Epithelial cell of prostate (primary cell): ENCODE results near the gene AIPL1.

Source experiments
- DNase-seq: peaks from one replicate; pipeline ENCODE4 v3.0.0-alpha.2; 2011; ENCODE audit warnings: low read depth, low spot score
- H3K27ac ChIP-seq: fragments of 450-650 bp; 2 replicates; pipeline ENCODE4 v1.5.1; 2017; ENCODE audit warnings: mild to moderate bottlenecking

AIPL1 gene

GRCh38 chr17:6452471-6453266 is 17.7 kb upstream of the AIPL1 start:
- H3K27ac ChIP-seq = no peak overlapping the region
- DNase-seq = no peak

- DNase-seq = no peak
- no peak overlapping the region for H3K27ac ChIP-seq
Measured at GRCh38 chr17:6450926-6451832, 16.3 kb upstream of the AIPL1 start.

- DNase-seq = no peak
- H3K27ac ChIP-seq = no peak overlapping the region
Measured at GRCh38 chr17:6449307-6449706, 14.4 kb upstream of the AIPL1 start.

- DNase-seq = no peak
- no peak overlapping the region for H3K27ac ChIP-seq
Measured at GRCh38 chr17:6448473-6448872, 13.6 kb upstream of the AIPL1 start.

- DNase-seq = no peak
- no peak overlapping the region for H3K27ac ChIP-seq
Measured at GRCh38 chr17:6446516-6447100, 11.7 kb upstream of the AIPL1 start.

GRCh38 chr17:6444571-6445335 is 9.8 kb upstream of the AIPL1 start:
- no peak overlapping the region for H3K27ac ChIP-seq

GRCh38 chr17:6443692-6444570 is 9.0 kb upstream of the AIPL1 start, which contains the start of gene PIMREG:
TSS of gene PIMREG (plus strand) at chr17:6444455. CDS start at chr17:6445111, 656 bp downstream.
- peak within 1 kb of the TSS; percentile 53 for H3K27ac ChIP-seq
- DNase-seq = peak; percentile 54

More at GRCh38 chr17:6444571-6445335, 9.8 kb upstream of the AIPL1 start:
- DNase-seq = no peak

GRCh38 chr17:6442775-6443174 is 7.9 kb upstream of the AIPL1 start:
- no peak for DNase-seq
- H3K27ac ChIP-seq = no peak overlapping the region

- DNase-seq = no peak
- no peak overlapping the region for H3K27ac ChIP-seq
Measured at GRCh38 chr17:6439951-6440350, 5.0 kb upstream of the AIPL1 start.

GRCh38 chr17:6437956-6438355 is 3.0 kb upstream of the AIPL1 start:
- DNase-seq = no peak
- H3K27ac ChIP-seq = no peak overlapping the region

- H3K27ac ChIP-seq = no peak overlapping the region
- no peak for DNase-seq
Measured at GRCh38 chr17:6437466-6437865, 2.5 kb upstream of the AIPL1 start.

- no peak for DNase-seq
- H3K27ac ChIP-seq = no peak overlapping the region
Measured at GRCh38 chr17:6435968-6436367, 1.0 kb upstream of the AIPL1 start.

GRCh38 chr17:6430769-6431168 is 4.2 kb downstream of the AIPL1 start:
- no peak overlapping the region for H3K27ac ChIP-seq
- DNase-seq = no peak

- H3K27ac ChIP-seq = no peak overlapping the region
- DNase-seq = no peak
Measured at GRCh38 chr17:6429266-6429665, 5.7 kb downstream of the AIPL1 start.

GRCh38 chr17:6428207-6428965 is 6.5 kb downstream of the AIPL1 start:
- H3K27ac ChIP-seq = no peak overlapping the region
- no peak for DNase-seq

GRCh38 chr17:6427279-6427781 is 7.6 kb downstream of the AIPL1 start:
- DNase-seq = no peak
- no peak overlapping the region for H3K27ac ChIP-seq

GRCh38 chr17:6426356-6427101 is 8.4 kb downstream of the AIPL1 start:
- no peak for DNase-seq
- H3K27ac ChIP-seq = no peak overlapping the region

GRCh38 chr17:6425407-6425806 is 9.5 kb downstream of the AIPL1 start:
- no peak overlapping the region for H3K27ac ChIP-seq
- DNase-seq = no peak
